Fibroblast of villous mesenchyme (primary cell): ENCODE results near the gene MAOB. TPM values are rescaled to one million over a fixed set of nuclear protein-coding genes. Genes with fewer than 3 reads are reported as not detected.
"Not testable (repeated sequence)": the region's sequence is repeated elsewhere in the genome, so short reads cannot be mapped to it uniquely, and the experiment has no call there.

ENCODE experiments used
- DNase-seq: peaks from one replicate; pipeline ENCODE4 v3.0.0-alpha.2; 2010; ENCODE audit warnings: low read depth
- H3K4me3 ChIP-seq: 2 replicates; pipeline ENCODE4 v1.5.1; 2011; ENCODE audit warnings: low read depth, mild to moderate bottlenecking, low read length
- CTCF ChIP-seq: IDR thresholded peaks from 2 replicates; pipeline ENCODE4 v1.5.1; 2012; ENCODE audit warnings: low read depth, mild to moderate bottlenecking, low read length; ENCODE audit not compliant: insufficient read depth
- total RNA-seq: library from RNA; depleted of rRNA; stranded (reverse); fragments of >200 nt; gene quantifications from 2 replicates; pipeline ENCODE4 v1.2.3, GENCODE V29; 2012

The MAOB gene
- under 0.01 and 0.43 TPM in 2 replicates for total RNA-seq

GRCh38 chrX:43882294-43882681 lies at the start of gene MAOB:
TSS of gene MAOB (minus strand) at chrX:43882450. CDS start at chrX:43882299, 151 bp downstream.
- DNase-seq, result no peak
- no peak for TF ChIP-seq CTCF
- H3K4me3 ChIP-seq, result no peak within 1 kb of the TSS

- DNase-seq, result not testable (repeated sequence)
Measured at GRCh38 chrX:43922032-43922431, 39.8 kb upstream of the MAOB start.

GRCh38 chrX:43910772-43911171 lies 28.5 kb upstream of the MAOB start:
- H3K4me3 ChIP-seq, DNase-seq: not testable (repeated sequence)

More at GRCh38 chrX:43922032-43922431, 39.8 kb upstream of the MAOB start:
- not testable (repeated sequence) for H3K4me3 ChIP-seq

- TF ChIP-seq CTCF, result no peak
- no peak for DNase-seq
- H3K4me3 ChIP-seq, result no peak overlapping the region
Measured at GRCh38 chrX:43910012-43910411, 27.8 kb upstream of the MAOB start.

GRCh38 chrX:43909141-43909540 lies 26.9 kb upstream of the MAOB start:
- no peak for DNase-seq
- no peak overlapping the region for H3K4me3 ChIP-seq
- no peak for TF ChIP-seq CTCF

GRCh38 chrX:43899878-43900815 lies 17.9 kb upstream of the MAOB start:
- DNase-seq, result peak; percentile 7
- no peak for TF ChIP-seq CTCF

GRCh38 chrX:43898406-43899035 lies 16.3 kb upstream of the MAOB start:
- peak; percentile 42 for DNase-seq
- TF ChIP-seq CTCF, result no peak
- H3K4me3 ChIP-seq, result no peak overlapping the region

More at GRCh38 chrX:43899878-43900815, 17.9 kb upstream of the MAOB start:
- H3K4me3 ChIP-seq, result no peak overlapping the region
